Measurements from ENCODE around the gene D2HGDH. TPM values are rescaled to one million over a fixed set of nuclear protein-coding genes. Genes with fewer than 3 reads are reported as not detected.

D2HGDH gene
- total RNA-seq, 1 experiment from 2014 or later = 14.2 TPM

GRCh38 chr2:241762321-241762932 lies 28.0 kb downstream of the D2HGDH start:
- in situ Hi-C loops (cut with HindIII; ENCODE audit: low pct_unique_long_range_greater_than_20kb, low sequenced_read_pairs) = no loop called here
- DNase-seq (ENCODE audit: low read depth) = no peak

GRCh38 chr2:241762933-241763369 lies 28.5 kb downstream of the D2HGDH start:
- DNase-seq (ENCODE audit: low read depth) = no peak
- in situ Hi-C loops (cut with HindIII; ENCODE audit: low pct_unique_long_range_greater_than_20kb, low sequenced_read_pairs) = no loop called here

GRCh38 chr2:241763551-241764274 lies 29.3 kb downstream of the D2HGDH start:
- in situ Hi-C loops (cut with HindIII; ENCODE audit: low pct_unique_long_range_greater_than_20kb, low sequenced_read_pairs) = no loop called here
- no peak for DNase-seq (ENCODE audit: low read depth)

GRCh38 chr2:241764275-241765241 lies 30.1 kb downstream of the D2HGDH start:
- in situ Hi-C loops (cut with HindIII; ENCODE audit: low pct_unique_long_range_greater_than_20kb, low sequenced_read_pairs) = no loop called here
- DNase-seq (ENCODE audit: low read depth) = no peak

GRCh38 chr2:241767464-241768250 lies 33.2 kb downstream of the D2HGDH start:
- in situ Hi-C loops (cut with HindIII; ENCODE audit: low pct_unique_long_range_greater_than_20kb, low sequenced_read_pairs) = no loop called here
- no peak for DNase-seq (ENCODE audit: low read depth)

GRCh38 chr2:241768251-241768711 lies 33.9 kb downstream of the D2HGDH start:
- no peak for DNase-seq (ENCODE audit: low read depth)
- in situ Hi-C loops (cut with HindIII; ENCODE audit: low pct_unique_long_range_greater_than_20kb, low sequenced_read_pairs) = no loop called here

- DNase-seq (ENCODE audit: low read depth) = no peak
- in situ Hi-C loops (cut with HindIII; ENCODE audit: low pct_unique_long_range_greater_than_20kb, low sequenced_read_pairs) = no loop called here
Observed at GRCh38 chr2:241768850-241769249, 34.4 kb downstream of the D2HGDH start.

- in situ Hi-C loops (cut with HindIII; ENCODE audit: low pct_unique_long_range_greater_than_20kb, low sequenced_read_pairs) = no loop called here
- no peak for DNase-seq (ENCODE audit: low read depth)
Observed at GRCh38 chr2:241769819-241770184, 35.4 kb downstream of the D2HGDH start.

GRCh38 chr2:241770185-241770935 lies 35.9 kb downstream of the D2HGDH start:
- in situ Hi-C loops (cut with HindIII; ENCODE audit: low pct_unique_long_range_greater_than_20kb, low sequenced_read_pairs) = no loop called here
- DNase-seq (ENCODE audit: low read depth) = no peak

GRCh38 chr2:241770936-241771285 lies 36.5 kb downstream of the D2HGDH start:
- in situ Hi-C loops (cut with HindIII; ENCODE audit: low pct_unique_long_range_greater_than_20kb, low sequenced_read_pairs) = no loop called here

GRCh38 chr2:241771286-241772062 lies 37.0 kb downstream of the D2HGDH start:
- DNase-seq (ENCODE audit: low read depth) = no peak
- in situ Hi-C loops (cut with HindIII; ENCODE audit: low pct_unique_long_range_greater_than_20kb, low sequenced_read_pairs) = no loop called here

More at GRCh38 chr2:241770936-241771285, 36.5 kb downstream of the D2HGDH start:
- DNase-seq (ENCODE audit: low read depth) = no peak

- in situ Hi-C loops (cut with HindIII; ENCODE audit: low pct_unique_long_range_greater_than_20kb, low sequenced_read_pairs) = no loop called here
- no peak for DNase-seq (ENCODE audit: low read depth)
Observed at GRCh38 chr2:241772063-241772499, 37.7 kb downstream of the D2HGDH start.

GRCh38 chr2:241773511-241774418 lies 39.3 kb downstream of the D2HGDH start:
- in situ Hi-C loops (cut with HindIII; ENCODE audit: low pct_unique_long_range_greater_than_20kb, low sequenced_read_pairs) = no loop called here
- DNase-seq (ENCODE audit: low read depth) = no peak

GRCh38 chr2:241774419-241775222 lies 40.2 kb downstream of the D2HGDH start:
- in situ Hi-C loops (cut with HindIII; ENCODE audit: low pct_unique_long_range_greater_than_20kb, low sequenced_read_pairs) = no loop called here
- DNase-seq (ENCODE audit: low read depth) = no peak
